DND-41 (cell line): ENCODE measurements around the gene CCDC14.
"Not testable (repeated sequence)": the region's sequence is repeated elsewhere in the genome, so short reads cannot be mapped to it uniquely, and the experiment has no call there.

ENCODE experiments used
- ATAC-seq: fragments of 200-7000 bp; cut with Tn5 transposase; 3 replicates; pipeline ENCODE4 v1.9.1; 2021; ENCODE audit warnings: low read depth; ENCODE audit not compliant: insufficient read depth
- DNase-seq: peaks from one replicate; pipeline ENCODE4 v3.0.0-alpha.2; 2020
- H2AFZ ChIP-seq: 2 replicates; pipeline ENCODE4 v1.6.0; 2012; ENCODE audit warnings: low read depth, low read length
- H3K27ac ChIP-seq: 2 replicates; pipeline ENCODE4 v1.5.1; 2012; ENCODE audit warnings: low read length, inconsistent platforms
- H3K27me3 ChIP-seq: fragments of 200-600 bp; sonication (generic); 2 replicates; pipeline ENCODE4 v1.6.0; 2012; ENCODE audit warnings: low read length, mild to moderate bottlenecking, inconsistent platforms; ENCODE audit not compliant: insufficient read depth, poor library complexity
- H3K36me3 ChIP-seq: 2 replicates; pipeline ENCODE4 v1.5.1; 2012; ENCODE audit warnings: low read length, inconsistent platforms; ENCODE audit not compliant: insufficient read depth
- H3K4me1 ChIP-seq: 2 replicates; pipeline ENCODE4 v1.5.1; 2012; ENCODE audit warnings: mild to moderate bottlenecking, low read length; ENCODE audit not compliant: insufficient read depth
- H3K4me2 ChIP-seq: 2 replicates; pipeline ENCODE4 v1.6.0; 2012; ENCODE audit warnings: mild to moderate bottlenecking, moderate library complexity, low read length, inconsistent platforms; ENCODE audit not compliant: insufficient read depth
- H3K4me3 ChIP-seq, 2 experiments: fragments of 200-600 bp in 1 of 2; shearing (Covaris generic) in 1 of 2; 2 replicates each; pipeline ENCODE4 v1.5.1; 2012 to 2016; ENCODE audit warnings: inconsistent platforms in 2 of 2, low read length in 2 of 2, mild to moderate bottlenecking in 2 of 2, low read depth in 1 of 2, moderate library complexity in 1 of 2
- H3K79me2 ChIP-seq: 2 replicates; pipeline ENCODE4 v1.6.0; 2012; ENCODE audit warnings: low read length, inconsistent platforms; ENCODE audit not compliant: insufficient read depth
- H3K9ac ChIP-seq: 2 replicates; pipeline ENCODE4 v1.6.0; 2012; ENCODE audit warnings: low read depth, mild to moderate bottlenecking, inconsistent platforms, low read length, moderate library complexity
- H3K9me3 ChIP-seq: 2 replicates; pipeline ENCODE4 v1.5.1; 2012; ENCODE audit warnings: low read length, moderate library complexity, mild to moderate bottlenecking, inconsistent platforms; ENCODE audit not compliant: insufficient read depth, severe bottlenecking
- H4K20me1 ChIP-seq: 2 replicates; pipeline ENCODE4 v1.6.0; 2012; ENCODE audit warnings: low read length; ENCODE audit not compliant: insufficient read depth
- CTCF ChIP-seq: IDR thresholded peaks from 2 replicates; pipeline ENCODE4 v1.5.1; 2012; ENCODE audit warnings: borderline replicate concordance, low read length, moderate library complexity, mild to moderate bottlenecking; ENCODE audit not compliant: poor library complexity, severe bottlenecking; ENCODE audit errors: extremely low read depth
- EZH2 ChIP-seq: IDR thresholded peaks from 3 replicates; pipeline ENCODE4 v1.6.1; 2012; ENCODE audit warnings: borderline replicate concordance, low read depth, mild to moderate bottlenecking, moderate library complexity, low read length, inconsistent platforms; ENCODE audit not compliant: severe bottlenecking

The CCDC14 gene

DNA sequence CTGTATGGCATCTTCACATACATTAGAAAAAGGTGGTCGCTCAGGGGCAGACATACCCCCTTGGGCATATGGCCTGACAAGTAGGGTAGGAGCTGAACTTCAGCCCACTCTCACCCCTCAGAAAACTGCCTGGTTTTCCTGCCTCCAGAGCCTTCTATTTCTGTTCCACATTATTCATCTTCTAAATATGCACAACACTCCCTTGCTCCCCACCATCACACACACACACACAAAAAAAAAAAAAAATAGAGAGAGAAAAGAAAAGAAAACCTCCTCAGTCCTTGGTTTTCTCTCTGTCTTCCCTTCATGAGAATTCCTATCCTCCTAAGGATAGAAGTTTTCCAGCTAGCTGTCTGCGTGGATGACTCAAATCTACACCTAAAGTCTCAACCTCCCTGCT, 36.5 kb upstream of the CCDC14 start:
- H3K27me3 ChIP-seq = peaks cover 4% of the 10 kb centered on the region
- no peak for TF ChIP-seq CTCF
- TF ChIP-seq EZH2 = no peak

GRCh38 chr3:123993818-123994217, 32.8 kb upstream of the CCDC14 start:
- TF ChIP-seq CTCF (no peak), EZH2 (no peak)
- H3K4me2 ChIP-seq = no peak overlapping the region
- no peak for ATAC-seq

More for the DNA sequence above, 36.5 kb upstream of the CCDC14 start:
- ATAC-seq (no peak), DNase-seq (no peak)
- no peak overlapping the region for H2AFZ ChIP-seq
- no peak overlapping the region for H3K27ac ChIP-seq
- no peak overlapping the region for H3K4me3 ChIP-seq
- H3K36me3 ChIP-seq = no peaks in the 10 kb centered on the region
- H3K9me3 ChIP-seq = no peaks in the 10 kb centered on the region
- no peaks in the 10 kb centered on the region; the same call in 1 of the 2 replicates for H4K20me1 ChIP-seq
- no peak overlapping the region for H3K4me2 ChIP-seq
- no peak overlapping the region for H3K9ac ChIP-seq
- H3K79me2 ChIP-seq = no peaks in the 10 kb centered on the region
- H3K4me1 ChIP-seq = no peaks in the 10 kb centered on the region

GRCh38 chr3:123991730-123992588, 30.9 kb upstream of the CCDC14 start, which contains the start of gene ROPN1:
Gene ROPN1, minus strand, starts transcription at chr3:123992124. Its CDS starts 11,643 bp downstream, at chr3:123980481.
- not testable (repeated sequence) for DNase-seq, H3K36me3 ChIP-seq, H3K27me3 ChIP-seq, H3K4me3 ChIP-seq, H4K20me1 ChIP-seq, H3K4me1 ChIP-seq, H3K9ac ChIP-seq, H2AFZ ChIP-seq, H3K4me2 ChIP-seq, H3K9me3 ChIP-seq, H3K79me2 ChIP-seq, H3K27ac ChIP-seq
- ATAC-seq = peak; percentile 87

More at GRCh38 chr3:123993818-123994217, 32.8 kb upstream of the CCDC14 start:
- no peaks in the 10 kb centered on the region for H3K9me3 ChIP-seq
- H3K79me2 ChIP-seq = no peaks in the 10 kb centered on the region
- H3K4me1 ChIP-seq = no peaks in the 10 kb centered on the region
- no peaks in the 10 kb centered on the region; the same call in 1 of the 2 replicates for H4K20me1 ChIP-seq
- no peak overlapping the region for H3K27ac ChIP-seq
- H2AFZ ChIP-seq = no peak overlapping the region
- DNase-seq = no peak
- no peak overlapping the region for H3K9ac ChIP-seq
- peaks cover 4% of the 10 kb centered on the region for H3K27me3 ChIP-seq
- H3K36me3 ChIP-seq = no peaks in the 10 kb centered on the region
- no peak overlapping the region for H3K4me3 ChIP-seq

DNA sequence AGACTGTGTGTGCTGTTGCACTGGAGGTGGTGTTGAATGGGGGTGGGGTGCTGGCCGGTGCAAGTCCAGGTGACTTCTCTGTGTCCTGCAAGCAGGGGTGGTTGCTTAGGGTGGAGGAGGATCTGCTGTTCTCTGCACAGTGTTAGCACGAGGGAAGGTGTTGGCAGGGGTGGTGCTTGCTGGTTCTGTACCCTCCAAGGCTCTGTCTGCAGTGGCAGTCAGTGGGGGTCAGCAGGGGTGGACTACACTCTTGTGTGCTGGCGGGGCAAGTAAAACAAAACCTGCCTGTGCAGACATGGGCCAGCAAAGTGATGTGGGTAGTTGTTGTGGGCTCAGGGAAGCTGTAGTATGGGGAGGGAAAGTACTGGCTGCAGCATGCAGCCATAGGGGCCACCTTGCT, 25.4 kb upstream of the CCDC14 start:
- Histone ChIP-seq H3K9ac (no peak overlapping the region), H3K4me2 (no peak overlapping the region), H3K4me3 (no peak overlapping the region), H3K27me3 (peaks cover 18% of the 10 kb centered on the region), H4K20me1 (no peaks in the 10 kb centered on the region), H3K27ac (no peak overlapping the region), H2AFZ (no peak overlapping the region), H3K4me1 (no peaks in the 10 kb centered on the region), H3K9me3 (no peaks in the 10 kb centered on the region), H3K79me2 (no peaks in the 10 kb centered on the region), H3K36me3 (no peaks in the 10 kb centered on the region)
- TF ChIP-seq EZH2 (no peak), CTCF (no peak)
- ATAC-seq (no peak), DNase-seq (no peak)
